ENCODE data around the gene HPS5. TPM values are rescaled to one million over a fixed set of nuclear protein-coding genes. Genes with fewer than 3 reads are reported as not detected.

HPS5 gene, protein sequence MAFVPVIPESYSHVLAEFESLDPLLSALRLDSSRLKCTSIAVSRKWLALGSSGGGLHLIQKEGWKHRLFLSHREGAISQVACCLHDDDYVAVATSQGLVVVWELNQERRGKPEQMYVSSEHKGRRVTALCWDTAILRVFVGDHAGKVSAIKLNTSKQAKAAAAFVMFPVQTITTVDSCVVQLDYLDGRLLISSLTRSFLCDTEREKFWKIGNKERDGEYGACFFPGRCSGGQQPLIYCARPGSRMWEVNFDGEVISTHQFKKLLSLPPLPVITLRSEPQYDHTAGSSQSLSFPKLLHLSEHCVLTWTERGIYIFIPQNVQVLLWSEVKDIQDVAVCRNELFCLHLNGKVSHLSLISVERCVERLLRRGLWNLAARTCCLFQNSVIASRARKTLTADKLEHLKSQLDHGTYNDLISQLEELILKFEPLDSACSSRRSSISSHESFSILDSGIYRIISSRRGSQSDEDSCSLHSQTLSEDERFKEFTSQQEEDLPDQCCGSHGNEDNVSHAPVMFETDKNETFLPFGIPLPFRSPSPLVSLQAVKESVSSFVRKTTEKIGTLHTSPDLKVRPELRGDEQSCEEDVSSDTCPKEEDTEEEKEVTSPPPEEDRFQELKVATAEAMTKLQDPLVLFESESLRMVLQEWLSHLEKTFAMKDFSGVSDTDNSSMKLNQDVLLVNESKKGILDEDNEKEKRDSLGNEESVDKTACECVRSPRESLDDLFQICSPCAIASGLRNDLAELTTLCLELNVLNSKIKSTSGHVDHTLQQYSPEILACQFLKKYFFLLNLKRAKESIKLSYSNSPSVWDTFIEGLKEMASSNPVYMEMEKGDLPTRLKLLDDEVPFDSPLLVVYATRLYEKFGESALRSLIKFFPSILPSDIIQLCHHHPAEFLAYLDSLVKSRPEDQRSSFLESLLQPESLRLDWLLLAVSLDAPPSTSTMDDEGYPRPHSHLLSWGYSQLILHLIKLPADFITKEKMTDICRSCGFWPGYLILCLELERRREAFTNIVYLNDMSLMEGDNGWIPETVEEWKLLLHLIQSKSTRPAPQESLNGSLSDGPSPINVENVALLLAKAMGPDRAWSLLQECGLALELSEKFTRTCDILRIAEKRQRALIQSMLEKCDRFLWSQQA
- total RNA-seq (10 to 100 TPM; 12.1 to 49.3 (median 24.0) TPM), polyA plus RNA-seq (10 to 100 TPM; 10.5 to 20.2 (median 11.3) TPM)
- long read RNA-seq, donor 1, full-length matches to known transcripts = 1 of 1 reads
- long read RNA-seq, donor 1, partial matches to known transcripts = 0 of 1 reads
- long read RNA-seq, donor 1, other reads (novel, unspliced or antisense) = 0 of 1 reads
- long read RNA-seq, donor 2 = 0 reads
- long read RNA-seq, donor 3, full-length matches to known transcripts = 3 of 15 reads
- long read RNA-seq, donor 3, partial matches to known transcripts = 12 of 15 reads
- long read RNA-seq, donor 3, other reads (novel, unspliced or antisense) = 0 of 15 reads
- long read RNA-seq, donor 4, full-length matches to known transcripts = 1 of 3 reads
- long read RNA-seq, donor 4, partial matches to known transcripts = 2 of 3 reads
- long read RNA-seq, donor 4, other reads (novel, unspliced or antisense) = 0 of 3 reads
- long read RNA-seq, donor 5, full-length matches to known transcripts = 12 of 37 reads
- long read RNA-seq, donor 5, partial matches to known transcripts = 6 of 37 reads
- long read RNA-seq, donor 5, other reads (novel, unspliced or antisense) = 19 of 37 reads
- long read RNA-seq, donor 6, full-length matches to known transcripts = 2 of 8 reads
- long read RNA-seq, donor 6, partial matches to known transcripts = 3 of 8 reads
- long read RNA-seq, donor 6, other reads (novel, unspliced or antisense) = 3 of 8 reads
- long read RNA-seq, donor 7, partial matches to known transcripts = 292 of 444 reads
- long read RNA-seq, donor 7, other reads (novel, unspliced or antisense) = 152 of 444 reads
- long read RNA-seq, donor 8, full-length matches to known transcripts = 2 of 2 reads
- long read RNA-seq, donor 8, partial matches to known transcripts = 0 of 2 reads
- long read RNA-seq, donor 8, other reads (novel, unspliced or antisense) = 0 of 2 reads
- long read RNA-seq, donor 9, partial matches to known transcripts = 15 of 15 reads
- long read RNA-seq, donor 9, other reads (novel, unspliced or antisense) = 0 of 15 reads
- long read RNA-seq, donor 10 = 0 reads

DNA sequence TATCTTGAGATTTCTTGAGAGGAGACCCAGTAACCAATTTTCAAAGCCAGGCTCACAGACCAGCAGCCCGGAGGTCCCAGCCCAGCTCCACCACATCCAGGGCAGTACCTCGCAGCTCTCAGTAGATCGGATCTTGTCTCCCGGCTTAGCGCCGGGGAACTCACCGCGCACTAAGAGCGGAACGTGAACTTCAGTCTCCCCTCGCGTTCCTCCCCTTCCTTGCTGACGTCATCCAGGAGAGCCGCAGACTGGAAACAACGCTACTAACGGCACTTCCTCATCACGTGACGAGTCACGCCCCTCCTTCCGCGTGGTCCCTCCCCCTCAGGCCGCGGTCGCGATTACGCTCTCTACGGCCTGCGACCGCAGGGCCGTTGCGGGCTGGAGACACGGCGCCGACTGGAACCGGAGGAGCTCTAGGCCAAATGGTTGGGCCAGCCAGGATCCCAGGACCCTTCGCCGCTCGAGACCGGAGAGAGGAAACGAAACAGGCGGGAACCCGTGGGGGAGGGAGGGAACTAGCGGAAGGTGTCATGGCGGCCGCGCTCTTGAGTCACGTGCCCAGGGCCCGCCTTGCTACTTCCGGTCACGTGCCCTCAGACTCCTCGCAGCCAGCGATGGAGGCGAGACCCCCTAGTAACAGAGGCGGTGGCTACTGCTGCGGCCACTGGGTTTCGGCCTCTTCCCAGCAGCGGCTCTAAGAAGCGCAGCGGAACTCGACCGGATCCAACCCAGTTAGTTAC, at the start of gene HPS5, which contains the start of gene GTF2H1:
TSS of gene HPS5 (minus strand) at position 172 of the 743 bp plus-strand sequence. CDS start 4,282 bp downstream, outside the sequence.
TSS of gene GTF2H1 (plus strand) at position 599 of the 743 bp plus-strand sequence. CDS start 10,508 bp downstream, outside the sequence.
- DNase-seq = peak; percentile 95 to 98 (median 98)
- H3K36me3 ChIP-seq (replicated peaks in 1 of 2) = peaks cover 0 to 7% of the 10 kb centered on the region in 2 donors
- 0 to 1% (median 0%) methylated on average over 7 to 61 of the region's 61 CpGs for WGBS, 4 donors
- peak within 1 kb of the TSS; percentile 91 to 99 (median 97) for H3K27ac ChIP-seq
- peak within 1 kb of the TSS; percentile 64 to 89 (median 84) for H3K4me3 ChIP-seq
- peak; percentile 90 to 97 for TF ChIP-seq POLR2A (IDR thresholded peaks at IDR 0.05)
- TF ChIP-seq, protein P1, sequence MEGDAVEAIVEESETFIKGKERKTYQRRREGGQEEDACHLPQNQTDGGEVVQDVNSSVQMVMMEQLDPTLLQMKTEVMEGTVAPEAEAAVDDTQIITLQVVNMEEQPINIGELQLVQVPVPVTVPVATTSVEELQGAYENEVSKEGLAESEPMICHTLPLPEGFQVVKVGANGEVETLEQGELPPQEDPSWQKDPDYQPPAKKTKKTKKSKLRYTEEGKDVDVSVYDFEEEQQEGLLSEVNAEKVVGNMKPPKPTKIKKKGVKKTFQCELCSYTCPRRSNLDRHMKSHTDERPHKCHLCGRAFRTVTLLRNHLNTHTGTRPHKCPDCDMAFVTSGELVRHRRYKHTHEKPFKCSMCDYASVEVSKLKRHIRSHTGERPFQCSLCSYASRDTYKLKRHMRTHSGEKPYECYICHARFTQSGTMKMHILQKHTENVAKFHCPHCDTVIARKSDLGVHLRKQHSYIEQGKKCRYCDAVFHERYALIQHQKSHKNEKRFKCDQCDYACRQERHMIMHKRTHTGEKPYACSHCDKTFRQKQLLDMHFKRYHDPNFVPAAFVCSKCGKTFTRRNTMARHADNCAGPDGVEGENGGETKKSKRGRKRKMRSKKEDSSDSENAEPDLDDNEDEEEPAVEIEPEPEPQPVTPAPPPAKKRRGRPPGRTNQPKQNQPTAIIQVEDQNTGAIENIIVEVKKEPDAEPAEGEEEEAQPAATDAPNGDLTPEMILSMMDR (IDR thresholded peaks at IDR 0.05) = no peak
- H3K27me3 ChIP-seq = no peaks in the 10 kb centered on the region
- no peaks in the 10 kb centered on the region for H3K9me3 ChIP-seq (replicated peaks in 1 of 3)
- peaks cover 30 to 53% of the 10 kb centered on the region in 2 donors for H3K4me1 ChIP-seq (replicated peaks in 1 of 2)
- intact Hi-C loops (cut with DNase I) = loop anchor here in 1 of 2 donors (10.0 kb wide), 2 partner anchors 73 to 203 kb away; partner anchors contain the start of genes LDHA and TSG101

DNA sequence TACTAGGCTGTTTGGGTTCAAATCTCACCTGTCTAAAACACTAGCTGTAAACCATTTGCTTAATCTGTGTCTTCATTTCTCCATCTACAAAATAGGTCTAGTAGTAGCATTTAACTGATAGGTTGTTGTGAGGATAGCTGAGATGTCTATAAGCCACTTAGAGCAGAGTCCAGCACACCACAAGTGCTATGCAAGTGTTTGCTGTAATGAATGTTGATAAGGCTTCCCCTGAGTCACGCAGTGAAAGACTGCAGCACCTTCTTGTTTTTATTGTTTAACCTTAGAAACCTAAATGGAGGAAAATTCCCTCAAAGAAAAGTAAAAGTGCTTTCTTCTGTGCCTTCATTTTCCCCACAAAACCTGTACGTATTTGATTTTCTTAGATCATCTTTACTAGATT, 49.3 kb upstream of the HPS5 start:
- TF ChIP-seq, protein P1 (IDR thresholded peaks at IDR 0.05) = no peak
- TF ChIP-seq POLR2A (IDR thresholded peaks at IDR 0.05) = no peak
- Histone ChIP-seq H3K4me1 (replicated peaks in 1 of 2) (no peaks in the 10 kb centered on the region), H3K9me3 (replicated peaks in 1 of 3) (no peaks in the 10 kb centered on the region), H3K4me3 (no peak overlapping the region), H3K27me3 (no peaks in the 10 kb centered on the region), H3K27ac (no peak overlapping the region), H3K36me3 (replicated peaks in 1 of 2) (peaks cover 0 to 12% of the 10 kb centered on the region in 2 donors)
- WGBS, 4 donors = 87 to 97% (median 92%) methylated on average over 2 of the region's 2 CpGs
- no peak for DNase-seq
- intact Hi-C loops (cut with DNase I) = no loop called here

DNA sequence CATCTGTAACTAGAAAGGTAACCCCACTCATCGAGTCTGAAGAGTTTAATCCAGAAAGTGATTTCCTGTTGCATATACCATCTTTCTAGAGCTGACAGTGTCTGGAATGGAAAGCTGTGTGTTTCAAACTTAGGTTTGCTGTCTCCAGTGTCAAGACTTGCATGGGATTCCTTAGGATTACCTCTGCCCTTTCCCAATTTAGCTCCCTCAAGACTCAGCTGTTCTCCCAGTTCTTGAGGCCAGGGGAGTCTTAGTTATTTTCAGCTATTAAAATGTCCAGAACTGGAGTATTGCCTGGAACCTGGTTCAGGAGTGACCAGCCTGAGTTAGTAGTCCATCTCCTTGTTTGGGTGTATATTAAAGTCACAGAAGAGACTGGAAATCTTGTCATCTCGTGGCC, 47.5 kb upstream of the HPS5 start:
- no peaks in the 10 kb centered on the region for H3K9me3 ChIP-seq (replicated peaks in 1 of 3)
- H3K4me3 ChIP-seq = no peak overlapping the region
- 77 to 80% (median 79%) methylated on average over 2 of the region's 2 CpGs for WGBS, 4 donors
- H3K4me1 ChIP-seq (replicated peaks in 1 of 2) = no peaks in the 10 kb centered on the region
- no peak overlapping the region for H3K27ac ChIP-seq
- no peaks in the 10 kb centered on the region for H3K27me3 ChIP-seq
- H3K36me3 ChIP-seq (replicated peaks in 1 of 2) = peaks cover 0 to 22% of the 10 kb centered on the region in 2 donors
- DNase-seq = no peak
- no peak for TF ChIP-seq POLR2A (IDR thresholded peaks at IDR 0.05)
- TF ChIP-seq, protein P1 (IDR thresholded peaks at IDR 0.05) = no peak
- intact Hi-C loops (cut with DNase I) = no loop called here

Data from adrenal gland (tissue), 19 donors.